Stimulated activated CD4-positive, alpha-beta T cell treated with anti-CD3 and anti-CD28 coated beads, Interleukin-15, amount 100 ng/mL, for 1 hour (primary cell): ENCODE results near the gene SLC45A1.

Experiments used
- DNase-seq, 2 donors: peaks; one replicate each; pipeline ENCODE4 v3.0.0-alpha.2; 2020; ENCODE audit warnings: low read depth in 1 of 2, low spot score in 1 of 2

Gene SLC45A1

DNA sequence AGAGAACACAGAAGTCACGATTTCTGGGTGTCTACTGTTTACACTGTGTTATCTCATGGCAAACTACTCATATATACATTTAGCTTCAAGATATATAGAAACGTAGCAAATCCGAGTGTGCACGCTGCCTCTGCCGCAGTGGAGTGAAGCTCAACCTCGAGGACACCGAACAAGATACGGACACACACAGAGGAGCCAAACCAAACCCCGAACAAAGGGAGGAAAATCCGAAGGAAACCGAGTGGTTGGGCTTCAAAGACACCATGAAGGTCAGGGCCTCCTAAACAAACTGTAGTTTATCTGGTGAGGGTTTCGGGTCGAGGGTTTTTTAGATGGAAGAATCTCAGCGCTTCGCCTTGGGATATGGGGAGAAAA is 34.5 kb downstream of the SLC45A1 start:
- no peak for DNase-seq

DNA sequence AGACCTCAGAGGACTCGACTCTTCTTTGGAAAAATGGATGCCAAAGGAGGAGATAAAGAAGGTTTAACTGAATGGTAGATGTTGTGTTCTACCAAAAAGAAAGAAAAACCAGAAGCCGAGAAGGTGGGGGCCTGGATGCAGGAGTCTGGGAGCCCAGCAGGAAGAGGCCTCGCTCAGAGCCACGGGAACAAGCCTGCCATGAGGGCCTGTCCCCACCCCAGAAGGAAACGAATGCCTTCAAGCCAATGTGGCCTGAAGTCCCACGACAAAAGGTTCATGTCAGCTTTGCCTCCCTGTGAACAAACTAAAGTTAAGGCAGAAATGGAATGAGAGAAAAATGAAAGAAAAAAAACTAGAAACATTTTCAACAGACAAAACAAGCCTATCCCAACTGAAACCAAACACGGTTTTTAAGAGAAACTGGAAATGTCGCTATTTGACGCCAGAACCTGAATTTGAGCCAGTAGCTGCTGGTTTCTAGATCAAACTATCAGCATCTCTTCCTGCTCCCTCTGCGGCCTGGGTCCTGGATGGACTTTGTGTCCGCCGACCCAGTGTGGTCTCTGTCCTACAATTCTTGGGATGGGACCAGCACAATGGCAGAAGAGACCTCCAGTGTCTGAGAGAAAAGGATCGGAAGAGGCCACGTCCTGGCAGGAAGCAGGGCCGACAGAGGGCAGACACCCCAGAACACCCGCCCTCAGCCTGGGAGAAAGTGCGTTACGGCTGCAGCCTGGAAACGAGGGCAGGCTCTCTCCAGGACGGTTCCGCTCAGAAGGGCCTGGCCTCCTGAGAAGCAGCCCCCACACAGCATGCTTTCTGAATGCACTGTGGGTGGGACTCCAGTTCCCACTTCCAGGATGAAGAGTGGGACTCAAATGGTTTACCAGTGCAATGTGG is 35.2 kb downstream of the SLC45A1 start:
- DNase-seq = no peak

DNA sequence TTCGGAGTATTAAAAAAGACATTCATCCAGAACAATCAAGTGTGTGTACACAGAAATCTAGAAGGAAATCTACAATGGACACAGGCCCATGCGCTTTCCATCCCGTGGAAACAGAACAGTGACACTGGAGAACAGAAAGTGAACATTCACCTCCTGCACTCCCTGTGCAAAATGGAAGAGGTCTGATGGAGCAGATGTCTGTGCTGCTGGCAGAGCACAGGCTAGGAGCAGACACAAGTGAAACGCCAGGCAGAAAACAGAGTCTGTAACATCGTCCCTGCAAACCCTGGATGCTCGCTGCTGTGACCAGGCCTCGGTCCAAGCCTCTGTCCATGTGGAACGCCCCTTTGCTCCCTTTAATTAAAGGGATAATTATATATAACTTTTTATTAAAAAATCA is 36.1 kb downstream of the SLC45A1 start:
- DNase-seq = no peak

DNA sequence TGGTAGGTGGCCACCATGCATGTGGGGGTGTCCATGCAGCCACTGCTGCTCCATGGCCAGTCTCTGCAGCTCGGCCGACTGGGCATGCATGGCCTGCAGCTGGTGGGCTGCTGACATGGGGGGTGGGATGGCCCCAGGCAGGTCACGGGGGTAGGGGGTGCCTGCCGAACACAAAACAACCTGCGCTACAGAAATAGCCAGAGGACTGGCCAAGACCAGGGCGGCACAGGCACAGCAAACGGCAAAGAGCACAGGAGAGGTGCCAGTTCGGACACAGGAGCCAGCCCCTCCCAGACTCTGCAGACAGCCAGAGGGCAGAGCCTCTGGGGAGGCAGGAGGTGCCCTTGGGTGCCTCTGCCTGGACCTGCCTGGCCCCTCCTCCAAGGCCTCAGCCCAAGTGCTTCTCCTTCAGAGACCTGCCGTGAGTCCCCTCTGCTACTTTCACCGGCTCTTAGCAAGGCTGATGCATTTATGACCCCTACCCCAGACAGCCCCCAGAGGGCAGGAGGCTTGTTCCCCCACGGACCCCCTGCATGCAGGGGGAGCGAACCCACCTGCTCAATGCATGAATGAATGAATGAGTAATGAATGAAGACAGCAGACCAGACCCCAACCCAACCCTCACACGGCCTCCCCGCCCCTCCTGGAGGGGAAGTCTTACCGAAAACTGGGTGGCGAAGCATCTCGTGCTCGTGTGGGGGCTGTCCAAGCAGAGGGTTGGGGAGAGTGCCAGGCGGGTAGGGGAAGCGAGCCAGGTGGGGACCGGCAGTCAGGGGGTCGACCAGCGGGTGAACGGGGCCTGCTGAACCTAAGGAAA is 37.7 kb downstream of the SLC45A1 start:
- no peak for DNase-seq

DNA sequence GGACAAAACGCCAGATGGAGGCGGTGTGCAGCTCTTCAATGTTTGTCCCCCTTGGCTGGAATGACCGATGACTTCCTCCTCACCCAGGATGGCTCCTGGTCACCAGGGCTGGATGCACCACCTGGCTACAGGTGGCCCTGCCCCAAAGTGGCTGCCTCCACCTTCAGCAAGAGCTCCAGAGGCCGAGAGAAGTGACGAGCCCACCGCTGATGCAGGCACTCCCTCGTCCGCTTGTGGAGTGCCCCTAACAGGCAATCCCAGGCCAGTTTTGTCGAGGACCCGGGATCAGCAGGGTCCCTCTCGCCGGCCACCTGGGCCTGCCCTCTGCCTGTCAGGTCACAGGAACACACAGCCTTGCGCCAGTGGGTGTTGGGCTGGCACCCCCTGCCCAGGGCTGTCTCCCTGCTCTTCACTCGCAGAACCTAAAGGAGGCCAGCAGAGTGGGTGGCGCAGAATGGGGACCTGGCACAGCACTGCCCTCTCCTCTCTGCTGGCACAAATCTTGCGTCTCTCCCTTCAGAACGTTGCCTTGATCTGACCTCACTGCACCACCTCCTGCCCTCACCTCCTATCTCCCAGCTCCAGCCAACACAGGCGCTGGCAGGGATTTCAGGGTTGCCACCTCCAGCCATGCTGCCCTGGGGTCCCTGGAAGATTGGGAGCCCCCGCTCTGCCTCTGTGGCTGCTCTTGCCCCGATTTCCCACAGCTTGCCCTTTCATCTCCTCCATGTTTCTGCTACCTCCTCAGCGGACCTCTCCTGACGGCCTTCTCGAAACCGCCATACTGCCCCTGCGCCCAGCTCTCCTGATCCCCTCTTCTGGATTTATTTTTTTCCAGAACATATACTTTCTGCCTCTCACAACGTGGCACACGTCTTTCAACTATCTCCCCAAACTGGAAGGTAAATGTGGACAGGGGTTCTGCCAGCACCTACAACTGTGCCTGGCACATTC is 38.6 kb downstream of the SLC45A1 start:
- no peak for DNase-seq

DNA sequence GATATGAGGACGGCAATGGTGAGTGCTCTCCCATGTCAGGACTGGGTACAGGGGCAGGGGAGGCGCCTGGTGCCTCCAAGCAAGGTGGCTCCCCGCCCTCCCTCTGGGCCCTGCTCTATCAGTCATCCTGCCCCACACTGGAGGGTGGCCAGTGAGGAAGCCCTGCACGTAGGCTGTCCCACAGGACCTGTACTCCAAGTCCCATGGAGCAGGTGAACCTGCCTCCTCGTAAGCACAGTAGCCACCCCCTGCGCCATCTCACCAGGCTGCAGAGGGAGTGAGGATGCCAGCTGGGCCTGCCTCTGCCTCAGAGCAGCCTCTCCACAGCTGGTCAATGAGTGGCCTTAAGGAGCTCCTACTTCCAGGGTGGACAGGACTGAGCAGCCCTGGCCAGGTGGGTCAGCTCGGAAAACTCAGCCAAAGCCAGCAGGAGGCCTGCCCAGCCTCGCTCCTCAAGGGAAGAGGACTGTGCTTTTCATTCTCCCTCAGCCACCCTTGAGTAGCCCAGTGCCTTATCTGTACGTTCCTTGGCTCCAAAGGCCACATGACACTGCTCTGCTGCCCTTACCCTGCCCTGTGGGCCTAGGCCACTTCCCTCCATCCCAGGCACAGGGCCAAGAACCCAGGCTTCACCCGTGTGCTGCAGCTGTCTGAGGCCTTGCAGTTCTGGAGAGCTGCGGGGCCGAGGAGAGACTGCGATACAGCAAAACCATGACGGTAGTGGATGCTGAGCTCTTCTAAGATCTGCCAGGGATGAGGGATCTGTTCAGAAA is 39.6 kb downstream of the SLC45A1 start:
- DNase-seq = no peak

DNA sequence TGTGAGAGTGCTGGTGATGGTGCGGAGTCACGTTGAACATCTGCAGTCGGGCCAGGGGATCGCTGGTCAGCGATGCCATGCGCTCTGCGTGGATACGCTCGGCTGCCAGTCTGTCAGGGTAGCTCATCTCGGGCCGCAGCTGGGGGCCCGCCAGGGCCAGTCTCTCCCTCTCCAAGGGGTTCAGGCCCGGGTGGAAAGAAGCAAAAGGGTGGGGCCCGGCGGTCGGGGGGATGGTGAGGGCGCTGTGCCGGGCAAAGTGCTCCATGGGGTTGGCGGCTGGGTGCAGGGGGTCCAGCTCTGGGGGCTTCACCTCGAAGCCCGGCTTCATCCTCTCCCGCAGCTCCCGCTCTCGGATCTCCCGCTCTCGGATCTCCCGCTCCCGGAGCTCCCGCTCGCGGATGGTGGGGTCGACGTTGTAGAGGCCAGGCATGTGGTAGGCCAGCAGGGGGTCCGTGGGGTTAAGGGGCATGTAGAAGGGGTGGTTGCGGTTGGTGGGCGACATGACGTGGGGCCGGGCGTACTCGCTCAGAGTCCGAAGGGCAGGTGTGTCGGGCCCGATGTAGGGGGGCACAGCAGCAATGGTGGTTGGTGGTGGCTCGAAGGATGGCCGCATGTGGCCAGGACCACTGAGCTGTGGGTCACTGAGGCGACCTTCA is 40.5 kb downstream of the SLC45A1 start:
- DNase-seq = no peak

DNA sequence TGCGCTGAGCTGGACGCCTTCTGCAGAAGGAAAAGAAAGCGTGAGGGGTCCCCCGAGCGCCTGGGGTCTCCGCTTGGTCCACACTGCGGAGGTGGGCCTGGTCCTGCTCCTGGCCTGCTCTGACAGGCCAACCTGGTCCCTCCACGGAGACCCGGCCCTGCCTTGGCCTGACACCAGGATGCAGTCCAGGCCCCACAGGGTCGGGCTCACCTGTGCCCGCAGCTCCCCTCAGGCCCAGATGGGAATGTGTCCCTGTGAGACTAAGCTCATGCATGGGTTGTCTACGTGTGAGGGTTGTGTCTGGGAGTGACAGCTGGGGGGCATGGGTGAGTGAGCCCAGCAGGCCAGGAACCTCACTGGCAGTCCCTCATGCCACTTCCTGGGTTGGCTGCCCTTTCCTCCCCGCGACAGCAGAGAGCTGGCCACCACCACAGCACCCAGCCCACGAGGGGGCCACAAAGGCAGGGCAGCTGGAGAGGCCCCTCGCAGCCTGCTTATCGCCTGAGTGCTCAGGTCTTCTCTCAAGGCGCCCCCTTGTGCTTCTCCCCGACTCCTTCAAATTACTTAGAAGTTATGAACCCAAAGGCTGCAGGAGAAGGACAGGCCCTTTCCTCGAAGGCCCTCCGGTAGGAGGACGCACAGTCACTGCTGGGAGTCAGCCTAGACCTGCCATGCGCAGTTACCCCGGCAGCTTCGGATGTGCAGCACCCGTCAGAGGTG is 41.1 kb downstream of the SLC45A1 start:
- no peak for DNase-seq

DNA sequence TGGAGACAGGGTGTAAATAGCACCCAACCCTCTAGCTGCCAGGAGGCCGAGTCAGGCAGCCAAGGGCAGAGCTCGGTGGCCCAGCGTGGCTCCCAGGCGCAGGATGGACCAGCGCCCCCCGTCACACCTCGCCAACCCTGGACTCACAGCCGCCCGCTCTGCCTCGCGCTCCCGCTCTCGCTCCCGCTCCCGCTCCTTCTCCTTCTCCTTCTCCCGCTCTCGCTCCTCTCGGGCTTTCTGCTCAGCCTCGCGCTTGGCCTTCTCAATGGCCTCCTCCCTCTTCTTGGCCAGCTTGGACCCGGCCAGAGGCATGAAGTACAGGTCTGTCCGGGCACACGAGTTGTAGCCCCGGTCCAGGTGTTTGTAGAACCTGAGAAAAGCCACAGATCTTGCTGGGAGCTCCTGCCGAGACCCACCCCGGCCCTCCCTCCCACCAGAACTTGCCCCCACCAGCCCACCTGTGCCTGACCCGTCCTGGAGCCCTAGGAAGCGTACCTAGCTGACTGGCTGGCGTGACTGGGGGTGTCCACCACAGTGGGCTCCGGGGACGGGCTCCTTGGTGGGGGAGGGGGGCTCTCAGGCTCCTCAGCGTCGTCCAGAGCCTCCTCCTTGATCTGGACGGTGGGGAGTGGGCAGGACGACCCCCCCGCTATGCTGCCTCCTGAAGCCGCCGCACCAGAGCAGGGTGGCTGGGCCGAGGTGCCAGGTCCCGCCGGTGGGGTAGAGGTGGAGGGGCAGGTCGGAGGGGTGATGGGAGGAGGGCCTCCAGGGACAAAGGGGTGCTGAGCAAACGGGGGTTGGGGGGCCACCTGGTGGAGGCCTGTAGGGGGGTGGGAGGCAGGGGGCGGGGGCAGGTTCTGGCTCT is 41.9 kb downstream of the SLC45A1 start:
- no peak for DNase-seq

DNA sequence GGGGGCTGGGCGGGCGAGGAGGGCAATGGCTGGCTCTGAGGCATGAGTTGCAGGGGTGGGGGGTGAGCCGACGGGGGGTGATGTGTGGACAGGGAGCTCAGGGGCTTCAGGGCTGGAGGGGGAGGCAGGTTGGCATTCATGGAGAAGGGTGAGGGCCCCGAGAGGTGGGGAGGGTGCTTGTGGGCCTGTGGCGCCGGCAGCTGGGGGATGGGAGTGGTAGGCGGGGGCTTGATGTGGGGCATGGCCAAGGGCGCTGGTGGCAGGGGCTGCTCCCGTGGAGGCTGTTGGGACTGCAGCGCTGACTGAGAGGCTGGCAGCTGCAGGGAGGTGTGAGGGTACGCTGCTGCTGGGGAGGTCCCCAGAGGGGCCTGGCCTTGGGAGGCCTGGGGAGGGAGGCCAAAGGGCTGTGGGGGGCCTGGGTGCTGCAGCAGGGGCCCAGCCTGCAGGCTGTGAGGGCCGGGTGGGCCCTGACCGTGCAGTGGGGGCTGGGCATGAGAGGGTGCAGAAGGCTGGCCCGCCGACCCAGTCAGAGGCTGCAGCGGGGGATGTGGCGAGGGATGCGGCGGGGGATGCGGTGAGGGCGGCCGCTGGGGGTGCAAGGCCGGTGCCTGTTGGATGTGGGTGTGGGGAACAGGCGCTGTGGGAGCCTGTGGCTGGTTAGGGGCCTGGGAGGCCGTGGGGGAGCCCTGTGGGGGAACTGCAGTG is 42.7 kb downstream of the SLC45A1 start:
- DNase-seq = no peak

DNA sequence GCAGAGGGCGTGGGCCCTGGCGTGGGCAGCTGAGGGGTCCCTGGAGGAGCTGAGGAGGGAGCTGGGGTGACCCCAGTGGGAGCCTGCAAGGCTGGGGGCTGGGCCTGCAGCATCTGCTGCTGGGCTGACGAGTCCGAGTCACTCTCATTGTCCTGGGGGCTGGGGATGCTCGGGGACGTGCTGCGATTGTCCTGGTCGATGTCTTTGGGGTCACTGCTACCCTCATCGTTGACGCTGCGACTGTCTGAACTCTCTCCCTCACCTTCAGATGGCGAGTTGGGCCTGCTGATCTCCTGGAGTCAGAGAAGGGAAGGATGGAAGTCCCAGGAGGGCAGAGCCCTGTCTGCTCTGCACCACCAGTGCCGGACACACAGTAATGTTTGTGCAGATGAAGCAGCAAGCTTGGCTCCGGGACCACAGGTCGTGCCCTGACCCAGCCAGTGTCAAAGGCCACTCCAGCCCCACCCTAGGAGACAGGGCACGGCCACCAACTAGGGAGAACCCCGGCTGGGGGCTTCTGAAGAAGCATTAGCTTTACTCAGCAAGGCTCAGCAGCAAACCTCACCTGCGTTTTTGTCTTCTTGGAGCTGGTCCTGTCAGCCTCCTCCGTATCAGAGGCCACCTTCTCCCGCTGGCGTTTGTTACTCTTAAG is 43.4 kb downstream of the SLC45A1 start:
- no peak for DNase-seq

DNA sequence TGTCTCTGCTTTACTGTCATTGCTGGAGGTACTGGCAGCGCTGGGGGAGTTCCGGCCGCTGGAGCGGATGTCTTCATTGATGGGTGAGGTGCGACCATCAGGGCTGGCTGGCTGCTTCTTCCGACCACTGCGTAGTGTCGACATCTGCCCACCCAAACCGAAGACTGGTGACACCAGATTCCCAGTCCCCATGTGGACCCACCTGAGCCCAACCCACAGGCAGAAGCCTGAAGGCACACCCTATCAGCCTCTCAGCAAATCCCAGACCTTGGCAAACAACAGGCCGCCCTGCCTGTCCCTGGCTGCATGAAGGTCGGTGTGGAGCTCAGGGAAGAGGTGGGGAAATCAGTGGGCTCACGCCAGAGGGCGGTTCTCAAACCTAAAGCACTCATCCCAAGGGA is 44.8 kb downstream of the SLC45A1 start:
- no peak for DNase-seq

DNA sequence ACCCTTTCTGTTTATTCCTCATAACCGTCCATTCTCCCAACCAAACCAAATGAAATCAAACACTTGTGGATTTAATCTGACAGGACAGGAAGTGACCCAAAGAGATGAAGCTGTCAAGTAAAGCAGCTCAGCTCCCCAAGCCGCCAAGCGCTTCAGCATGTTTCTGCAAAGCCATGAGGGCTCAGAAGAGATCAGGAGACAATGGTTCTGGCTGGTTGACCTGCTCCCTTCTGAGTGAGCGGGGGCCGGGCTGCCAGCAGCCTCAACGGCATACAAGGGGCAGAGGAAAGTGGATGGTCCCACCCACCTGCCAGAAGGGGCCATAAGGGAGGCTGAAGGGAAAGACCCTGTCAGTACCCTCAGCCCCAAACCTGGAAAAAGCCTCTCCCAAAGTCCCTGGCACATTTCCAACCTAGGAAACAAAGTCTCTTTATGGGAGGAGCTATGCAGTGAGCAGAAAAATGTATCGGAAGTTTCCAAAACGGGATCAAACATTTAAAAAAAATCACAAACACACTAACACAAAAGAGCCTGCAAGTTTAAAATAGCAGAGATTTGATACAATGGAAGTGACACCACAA is 45.4 kb downstream of the SLC45A1 start:
- DNase-seq = no peak

DNA sequence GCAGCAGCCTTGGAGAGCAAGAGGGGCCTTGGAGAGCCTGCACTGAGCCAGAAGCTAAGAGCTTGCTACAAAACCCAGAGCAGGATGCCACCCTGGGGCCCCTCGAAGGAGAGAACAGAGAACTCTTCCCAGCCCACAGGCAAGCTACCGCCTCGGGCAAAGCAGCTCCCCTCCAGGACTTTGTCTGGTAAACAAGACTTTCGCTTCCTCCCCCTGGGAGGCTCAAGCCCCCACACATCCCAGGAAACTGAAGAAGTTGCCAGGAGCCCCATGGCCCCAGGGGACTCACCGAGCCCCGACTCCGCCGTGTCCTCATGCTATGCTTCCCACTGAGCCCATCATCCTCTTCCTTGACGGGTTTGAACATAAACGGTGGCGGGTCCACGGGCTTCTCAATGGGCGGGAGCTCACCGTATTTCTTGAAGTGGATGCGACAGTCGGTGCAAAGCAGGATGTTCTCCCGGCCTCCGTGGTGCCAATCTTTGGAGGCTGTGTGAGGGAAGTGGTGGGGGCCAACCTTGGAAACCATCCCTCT is 45.9 kb downstream of the SLC45A1 start:
- no peak for DNase-seq

DNA sequence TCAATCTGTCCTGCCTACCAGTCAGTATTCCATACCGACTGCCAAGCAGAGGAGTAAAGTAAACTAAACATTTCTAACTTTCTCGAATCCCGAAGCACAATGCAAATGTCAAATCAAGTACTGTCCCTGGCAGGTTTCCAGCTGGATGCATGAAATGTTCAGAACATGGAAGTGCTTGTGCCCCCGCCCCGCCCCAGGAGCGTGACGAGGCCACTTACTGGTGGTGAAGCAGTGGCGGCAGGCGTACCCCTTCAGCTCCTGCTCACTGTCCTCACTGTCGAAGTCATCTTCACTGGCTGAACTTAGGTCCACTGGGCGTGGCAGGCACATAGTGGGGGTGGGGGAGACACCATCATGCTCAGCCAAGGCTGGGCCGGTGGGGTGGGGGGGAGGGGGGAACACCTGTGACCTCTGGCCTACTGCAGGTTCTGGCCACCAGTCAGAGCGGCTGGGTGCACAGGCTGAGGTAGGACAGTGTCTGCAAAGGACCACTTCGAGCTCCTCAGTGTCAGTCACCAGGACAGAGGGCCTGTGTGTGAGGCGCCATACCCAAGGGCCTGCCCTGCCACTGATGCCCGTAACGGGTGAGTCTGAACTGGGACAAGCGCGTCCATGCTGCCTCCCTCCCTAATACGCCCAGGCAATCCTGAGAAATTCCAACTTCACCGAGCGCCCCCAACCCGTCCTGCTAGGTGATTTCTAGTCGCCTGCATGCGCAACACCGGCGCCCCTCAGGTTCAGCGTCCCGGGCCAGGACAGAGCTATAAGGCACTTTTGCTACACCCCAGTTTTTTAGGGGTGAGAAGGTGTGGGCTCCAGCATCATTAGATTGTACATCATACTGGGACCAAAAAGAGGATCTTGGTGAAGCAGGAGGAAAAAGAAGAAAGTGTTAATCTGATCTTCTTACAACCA is 46.9 kb downstream of the SLC45A1 start:
- no peak for DNase-seq
